Measurements from ENCODE around the gene NNMT. TPM values are rescaled to one million over a fixed set of nuclear protein-coding genes. Genes with fewer than 3 reads are reported as not detected.

NNMT gene
- polyA plus RNA-seq, 1 experiment, result 188 TPM

- Histone ChIP-seq H3K27ac (ENCODE audit: low read depth, low read length) (no peak overlapping the region), H3K9me3 (ENCODE audit: control insufficient read depth, insufficient read depth, low read length) (peaks cover 3% of the 10 kb centered on the region; the same call in 1 of the 2 replicates), H3K4me3 (ENCODE audit: low read depth, low read length) (no peak overlapping the region), H3K27me3 (ENCODE audit: control insufficient read depth, insufficient read depth, low read length) (no peaks in the 10 kb centered on the region)
- CTCF ChIA-PET, result interaction anchor here (1.4 kb wide), 1 partner anchor 49 kb away, joined by 5 read pairs; no protein-coding TSS in a partner anchor
- TF ChIP-seq, protein P1, sequence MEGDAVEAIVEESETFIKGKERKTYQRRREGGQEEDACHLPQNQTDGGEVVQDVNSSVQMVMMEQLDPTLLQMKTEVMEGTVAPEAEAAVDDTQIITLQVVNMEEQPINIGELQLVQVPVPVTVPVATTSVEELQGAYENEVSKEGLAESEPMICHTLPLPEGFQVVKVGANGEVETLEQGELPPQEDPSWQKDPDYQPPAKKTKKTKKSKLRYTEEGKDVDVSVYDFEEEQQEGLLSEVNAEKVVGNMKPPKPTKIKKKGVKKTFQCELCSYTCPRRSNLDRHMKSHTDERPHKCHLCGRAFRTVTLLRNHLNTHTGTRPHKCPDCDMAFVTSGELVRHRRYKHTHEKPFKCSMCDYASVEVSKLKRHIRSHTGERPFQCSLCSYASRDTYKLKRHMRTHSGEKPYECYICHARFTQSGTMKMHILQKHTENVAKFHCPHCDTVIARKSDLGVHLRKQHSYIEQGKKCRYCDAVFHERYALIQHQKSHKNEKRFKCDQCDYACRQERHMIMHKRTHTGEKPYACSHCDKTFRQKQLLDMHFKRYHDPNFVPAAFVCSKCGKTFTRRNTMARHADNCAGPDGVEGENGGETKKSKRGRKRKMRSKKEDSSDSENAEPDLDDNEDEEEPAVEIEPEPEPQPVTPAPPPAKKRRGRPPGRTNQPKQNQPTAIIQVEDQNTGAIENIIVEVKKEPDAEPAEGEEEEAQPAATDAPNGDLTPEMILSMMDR (IDR thresholded peaks at IDR 0.05; ENCODE audit: low read depth, low read length), result no peak
- DNase-seq (ENCODE audit: low read depth, low spot score), result no peak
- POLR2A ChIA-PET, result no interaction called here
These were observed 13.9 kb downstream of the NNMT start for GRCh38 chr11:114310095-114310494.

- Histone ChIP-seq H3K9me3 (ENCODE audit: control insufficient read depth, insufficient read depth, low read length) (peaks cover 3% of the 10 kb centered on the region; the same call in 1 of the 2 replicates), H3K27ac (ENCODE audit: low read depth, low read length) (no peak overlapping the region), H3K4me3 (ENCODE audit: low read depth, low read length) (no peak overlapping the region), H3K27me3 (ENCODE audit: control insufficient read depth, insufficient read depth, low read length) (no peaks in the 10 kb centered on the region)
- POLR2A ChIA-PET, result no interaction called here
- CTCF ChIA-PET, result interaction anchor here (1.3 kb wide), 1 partner anchor 33 kb away, joined by 3 read pairs; no protein-coding TSS in a partner anchor
- TF ChIP-seq, protein P1 (IDR thresholded peaks at IDR 0.05; ENCODE audit: low read depth, low read length), result no peak
- no peak for DNase-seq (ENCODE audit: low read depth, low spot score)
These were observed 15.7 kb downstream of the NNMT start for GRCh38 chr11:114311946-114312345.

DNA sequence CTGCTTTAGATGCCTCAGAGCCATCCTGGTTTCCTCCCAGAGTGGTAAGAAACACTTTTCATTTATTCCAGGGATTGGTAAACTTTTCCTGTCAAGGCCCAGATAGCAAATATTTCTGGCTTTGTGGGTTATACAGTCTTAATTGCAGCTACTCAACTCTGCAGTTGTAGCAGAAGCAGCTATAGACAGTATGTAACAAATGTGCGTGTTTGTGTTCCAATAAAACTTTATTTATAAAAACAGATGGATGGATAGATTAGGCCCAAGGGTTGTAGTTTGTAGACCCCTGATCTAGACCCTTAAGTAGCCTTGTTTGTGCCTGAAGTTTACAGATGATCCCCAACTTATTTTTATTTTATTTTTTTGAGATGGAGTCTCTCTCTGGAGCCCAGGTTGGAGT lies 17.9 kb downstream of the NNMT start:
- POLR2A ChIA-PET, result interaction anchor here (1.5 kb wide), 1 partner anchor 18 kb away, joined by 5 read pairs; the partner anchor contains the start of gene NNMT
- CTCF ChIA-PET, result interaction anchor here (1.0 kb wide), 1 partner anchor 33 kb away, joined by 3 read pairs; no protein-coding TSS in a partner anchor
- TF ChIP-seq, protein P1 (IDR thresholded peaks at IDR 0.05; ENCODE audit: low read depth, low read length), result no peak
- DNase-seq (ENCODE audit: low read depth, low spot score), result no peak
- H3K27ac ChIP-seq (ENCODE audit: low read depth, low read length), result no peak overlapping the region
- H3K4me3 ChIP-seq (ENCODE audit: low read depth, low read length), result no peak overlapping the region
- H3K27me3 ChIP-seq (ENCODE audit: control insufficient read depth, insufficient read depth, low read length), result no peaks in the 10 kb centered on the region
- H3K9me3 ChIP-seq (ENCODE audit: control insufficient read depth, insufficient read depth, low read length), result peaks cover 3% of the 10 kb centered on the region; the same call in 1 of the 2 replicates

- Histone ChIP-seq H3K27me3 (ENCODE audit: control insufficient read depth, insufficient read depth, low read length) (no peaks in the 10 kb centered on the region), H3K27ac (ENCODE audit: low read depth, low read length) (no peak overlapping the region), H3K4me3 (ENCODE audit: low read depth, low read length) (no peak overlapping the region), H3K9me3 (ENCODE audit: control insufficient read depth, insufficient read depth, low read length) (peaks cover 3% of the 10 kb centered on the region; the same call in 1 of the 2 replicates)
- TF ChIP-seq, protein P1 (IDR thresholded peaks at IDR 0.05; ENCODE audit: low read depth, low read length), result no peak
- ChIA-PET CTCF (no interaction called here), POLR2A (no interaction called here)
- no peak for DNase-seq (ENCODE audit: low read depth, low spot score)
These were observed 19.7 kb downstream of the NNMT start for GRCh38 chr11:114315749-114316368.

All from AG04450 (cell line).